DOHH2 (cell line): Measurements from ENCODE around the gene NPBWR2.

Experiments
- H3F3A ChIP-seq: fragments of 200-600 bp; sonication (generic), shearing (Covaris generic); 2 replicates; pipeline ENCODE4 v1.6.0; 2016; ENCODE audit warnings: antibody characterized with exemption, mild to moderate bottlenecking; ENCODE audit not compliant: control insufficient read depth, insufficient read depth
- H3K27ac ChIP-seq: fragments of 200-600 bp; sonication (generic); 2 replicates; pipeline ENCODE4 v1.5.1; 2014; ENCODE audit warnings: low read depth, mild to moderate bottlenecking, low read length, moderate library complexity
- H3K27me3 ChIP-seq: fragments of 200-600 bp; sonication (generic); 2 replicates; pipeline ENCODE4 v1.6.1; 2014; ENCODE audit warnings: mild to moderate bottlenecking, low read length, mixed read lengths; ENCODE audit not compliant: control insufficient read depth
- H3K36me3 ChIP-seq: fragments of 200-600 bp; sonication (generic); 2 replicates; pipeline ENCODE4 v1.6.1; 2014; ENCODE audit warnings: mild to moderate bottlenecking, low read length, moderate library complexity, mixed read lengths; ENCODE audit not compliant: control insufficient read depth
- H3K4me1 ChIP-seq: fragments of 200-600 bp; sonication (generic); 2 replicates; pipeline ENCODE4 v1.6.1; 2014; ENCODE audit warnings: mild to moderate bottlenecking, low read length, mixed read lengths; ENCODE audit not compliant: control insufficient read depth
- H3K4me2 ChIP-seq: fragments of 200-600 bp; sonication (generic); 2 replicates; pipeline ENCODE4 v1.6.0; 2014; ENCODE audit warnings: mild to moderate bottlenecking, low read length, moderate library complexity
- H3K4me3 ChIP-seq: fragments of 200-600 bp; sonication (generic); 2 replicates; pipeline ENCODE4 v1.5.1; 2014; ENCODE audit warnings: mild to moderate bottlenecking, low read length, mixed read lengths
- H3K79me2 ChIP-seq: fragments of 200-600 bp; sonication (generic); 2 replicates; pipeline ENCODE4 v1.6.1; 2014; ENCODE audit warnings: mild to moderate bottlenecking, low read length, mixed read lengths; ENCODE audit not compliant: control insufficient read depth
- H3K9me2 ChIP-seq: fragments of 200-600 bp; sonication (generic); replicated peaks from 2 replicates; pipeline ENCODE4 v1.6.1; 2014; ENCODE audit warnings: mild to moderate bottlenecking, low read length, mixed read lengths; ENCODE audit not compliant: control insufficient read depth
- H3K9me3 ChIP-seq: fragments of 200-600 bp; sonication (generic); 2 replicates; pipeline ENCODE4 v1.6.1; 2014; ENCODE audit warnings: antibody characterized with exemption, low read length, mixed read lengths; ENCODE audit not compliant: control insufficient read depth, insufficient read depth
- H4K20me1 ChIP-seq: fragments of 200-600 bp; sonication (generic); 2 replicates; pipeline ENCODE4 v1.6.0; 2014; ENCODE audit warnings: low read depth, mild to moderate bottlenecking, antibody characterized with exemption, low read length, moderate library complexity; ENCODE audit not compliant: control insufficient read depth, insufficient read depth
- CTCF ChIP-seq: fragments of 200-600 bp; sonication (generic); IDR thresholded peaks from one replicate; pipeline ENCODE4 v1.5.1; 2014; ENCODE audit warnings: antibody characterized with exemption, mild to moderate bottlenecking, low read depth, low read length; ENCODE audit not compliant: poor library complexity, severe bottlenecking
- EZH2phosphoT487 ChIP-seq: fragments of 200-600 bp; sonication (generic); IDR thresholded peaks from 2 replicates; pipeline ENCODE4 v1.6.1; 2017; ENCODE audit warnings: borderline replicate concordance, mild to moderate bottlenecking, antibody characterized with exemption, low read length, moderate library complexity, mixed read lengths

Gene NPBWR2

GRCh38 chr20:64070244-64070993 is 36.9 kb downstream of the NPBWR2 start:
- 0 out of 2 replicates have a peak, but pooled peaks cover 2% of the 10 kb centered on the region for H3F3A ChIP-seq
- no peaks in the 10 kb centered on the region for H4K20me1 ChIP-seq
- peaks cover 37% of the 10 kb centered on the region for H3K36me3 ChIP-seq
- no peak overlapping the region for H3K4me3 ChIP-seq
- H3K27ac ChIP-seq = peak overlapping the region; percentile 70; the same call in 1 of the 2 replicates
- no peak for TF ChIP-seq EZH2phosphoT487
- no peak for TF ChIP-seq CTCF
- no peaks in the 10 kb centered on the region for H3K27me3 ChIP-seq
- H3K4me1 ChIP-seq = peaks cover 54% of the 10 kb centered on the region
- H3K79me2 ChIP-seq = no peaks in the 10 kb centered on the region
- no peaks in the 10 kb centered on the region for H3K9me2 ChIP-seq
- H3K4me2 ChIP-seq = peak overlapping the region; percentile 50; the same call in 1 of the 2 replicates
- no peaks in the 10 kb centered on the region for H3K9me3 ChIP-seq

GRCh38 chr20:64069614-64070243 is 37.6 kb downstream of the NPBWR2 start:
- H3K9me2 ChIP-seq = no peaks in the 10 kb centered on the region
- peaks cover 31% of the 10 kb centered on the region for H3K36me3 ChIP-seq
- H3K27me3 ChIP-seq = no peaks in the 10 kb centered on the region
- peaks cover 61% of the 10 kb centered on the region for H3K4me1 ChIP-seq
- no peaks in the 10 kb centered on the region for H3K9me3 ChIP-seq
- H3K4me2 ChIP-seq = no peak overlapping the region
- 0 out of 2 replicates have a peak, but pooled peaks cover 2% of the 10 kb centered on the region for H3F3A ChIP-seq
- H3K79me2 ChIP-seq = no peaks in the 10 kb centered on the region
- H4K20me1 ChIP-seq = no peaks in the 10 kb centered on the region
- no peak overlapping the region for H3K4me3 ChIP-seq
- TF ChIP-seq EZH2phosphoT487 = no peak
- TF ChIP-seq CTCF = peak; percentile 91
- no peak overlapping the region for H3K27ac ChIP-seq

- Histone ChIP-seq H3K4me2 (no peak overlapping the region), H3K4me3 (no peak overlapping the region), H3K9me3 (no peaks in the 10 kb centered on the region), H3K36me3 (peaks cover 27% of the 10 kb centered on the region), H3K27me3 (no peaks in the 10 kb centered on the region), H3K9me2 (no peaks in the 10 kb centered on the region), H4K20me1 (no peaks in the 10 kb centered on the region), H3K79me2 (peaks cover 3% of the 10 kb centered on the region), H3K4me1 (peaks cover 66% of the 10 kb centered on the region), H3F3A (0 out of 2 replicates have a peak, but pooled peaks cover 2% of the 10 kb centered on the region), H3K27ac (no peak overlapping the region)
- no peak for TF ChIP-seq EZH2phosphoT487
- TF ChIP-seq CTCF = no peak
Observed at GRCh38 chr20:64069209-64069613, 38.2 kb downstream of the NPBWR2 start.
